ENCODE data around the gene AKIRIN1. TPM values are rescaled to one million over a fixed set of nuclear protein-coding genes. Genes with fewer than 3 reads are reported as not detected.
"Not testable (repeated sequence)": the region's sequence is repeated elsewhere in the genome, so short reads cannot be mapped to it uniquely, and the experiment has no call there.

AKIRIN1 gene
- total and polyA plus RNA-seq, 12 donors = 9.1 to 71.3 (median 40.7) TPM

DNA sequence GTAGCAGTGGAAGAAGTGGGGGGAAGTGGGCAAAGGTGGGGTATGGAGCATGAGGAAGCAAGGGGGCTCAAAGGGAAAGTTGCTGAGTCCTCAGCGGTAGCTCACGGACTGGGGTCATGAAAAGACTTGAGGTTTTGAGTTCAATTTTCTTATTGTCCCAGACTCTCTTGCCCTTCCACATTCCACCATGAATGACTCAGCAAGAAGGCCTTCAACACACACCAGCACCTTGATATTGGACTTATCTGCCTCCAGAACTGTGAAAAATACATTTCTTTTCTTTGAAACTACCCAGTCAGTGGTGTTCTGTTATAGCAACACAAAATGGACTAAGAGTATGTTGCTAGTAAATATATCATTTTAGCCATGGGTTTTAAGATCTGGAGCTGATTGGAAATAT is 32.1 kb upstream of the AKIRIN1 start:
- intact Hi-C loops (cut with DNase I) = no loop called here
- no peaks in the 10 kb centered on the region for H3K9me3 ChIP-seq (replicated peaks in 1 of 3)
- 81 to 95% (median 83%) methylated on average over 2 of the region's 2 CpGs for WGBS, 4 donors
- DNase-seq = no peak
- H3K27ac ChIP-seq = no peak overlapping the region
- no peaks in the 10 kb centered on the region for H3K27me3 ChIP-seq
- no peak overlapping the region for H3K4me3 ChIP-seq
- no peak for TF ChIP-seq POLR2A (IDR thresholded peaks at IDR 0.05)
- TF ChIP-seq, protein P1, sequence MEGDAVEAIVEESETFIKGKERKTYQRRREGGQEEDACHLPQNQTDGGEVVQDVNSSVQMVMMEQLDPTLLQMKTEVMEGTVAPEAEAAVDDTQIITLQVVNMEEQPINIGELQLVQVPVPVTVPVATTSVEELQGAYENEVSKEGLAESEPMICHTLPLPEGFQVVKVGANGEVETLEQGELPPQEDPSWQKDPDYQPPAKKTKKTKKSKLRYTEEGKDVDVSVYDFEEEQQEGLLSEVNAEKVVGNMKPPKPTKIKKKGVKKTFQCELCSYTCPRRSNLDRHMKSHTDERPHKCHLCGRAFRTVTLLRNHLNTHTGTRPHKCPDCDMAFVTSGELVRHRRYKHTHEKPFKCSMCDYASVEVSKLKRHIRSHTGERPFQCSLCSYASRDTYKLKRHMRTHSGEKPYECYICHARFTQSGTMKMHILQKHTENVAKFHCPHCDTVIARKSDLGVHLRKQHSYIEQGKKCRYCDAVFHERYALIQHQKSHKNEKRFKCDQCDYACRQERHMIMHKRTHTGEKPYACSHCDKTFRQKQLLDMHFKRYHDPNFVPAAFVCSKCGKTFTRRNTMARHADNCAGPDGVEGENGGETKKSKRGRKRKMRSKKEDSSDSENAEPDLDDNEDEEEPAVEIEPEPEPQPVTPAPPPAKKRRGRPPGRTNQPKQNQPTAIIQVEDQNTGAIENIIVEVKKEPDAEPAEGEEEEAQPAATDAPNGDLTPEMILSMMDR (IDR thresholded peaks at IDR 0.05) = no peak
- H3K36me3 ChIP-seq (replicated peaks in 1 of 2) = no peaks in the 10 kb centered on the region
- H3K4me1 ChIP-seq (replicated peaks in 1 of 2) = no peaks in the 10 kb centered on the region

DNA sequence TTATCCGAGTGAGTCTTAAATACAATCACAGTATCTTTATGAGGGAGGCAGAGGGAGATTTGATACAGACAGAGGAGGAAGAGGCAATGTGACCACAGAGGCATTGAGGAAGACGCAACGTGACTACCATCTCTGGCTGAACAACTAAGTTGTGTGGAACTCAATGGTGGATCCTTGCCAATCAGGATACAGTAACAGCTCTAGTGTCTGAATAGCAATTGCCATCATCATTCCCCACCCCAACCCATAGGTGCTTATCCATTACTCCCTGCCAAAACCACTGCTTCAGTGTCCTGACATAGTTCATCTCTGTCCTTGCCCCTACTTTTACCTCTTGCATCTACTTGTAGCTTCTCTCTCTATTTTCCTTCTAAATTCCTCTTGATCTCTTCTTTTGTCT is 29.0 kb upstream of the AKIRIN1 start:
- H3K27me3 ChIP-seq = no peaks in the 10 kb centered on the region
- 67 to 78% (median 74%) methylated on average over 3 of the region's 3 CpGs for WGBS, 4 donors
- no peak for TF ChIP-seq POLR2A (IDR thresholded peaks at IDR 0.05)
- TF ChIP-seq, protein P1 (IDR thresholded peaks at IDR 0.05) = no peak
- no peaks in the 10 kb centered on the region for H3K36me3 ChIP-seq (replicated peaks in 1 of 2)
- intact Hi-C loops (cut with DNase I) = no loop called here
- H3K27ac ChIP-seq = no peak overlapping the region
- no peaks in the 10 kb centered on the region for H3K4me1 ChIP-seq (replicated peaks in 1 of 2)
- H3K4me3 ChIP-seq = no peak overlapping the region
- no peak for DNase-seq
- no peaks in the 10 kb centered on the region for H3K9me3 ChIP-seq (replicated peaks in 1 of 3)

GRCh38 chr1:38962560-38962959 is 28.5 kb upstream of the AKIRIN1 start:
- Histone ChIP-seq H3K27me3 (no peaks in the 10 kb centered on the region), H3K36me3 (replicated peaks in 1 of 2) (no peaks in the 10 kb centered on the region), H3K9me3 (replicated peaks in 1 of 3) (no peaks in the 10 kb centered on the region), H3K4me3 (no peak overlapping the region), H3K4me1 (replicated peaks in 1 of 2) (no peaks in the 10 kb centered on the region), H3K27ac (no peak overlapping the region)
- intact Hi-C loops (cut with DNase I) = no loop called here
- 75 to 85% (median 78%) methylated on average over 7 of the region's 7 CpGs for WGBS, 4 donors
- DNase-seq = no peak
- TF ChIP-seq, protein P1 (IDR thresholded peaks at IDR 0.05) = no peak

DNA sequence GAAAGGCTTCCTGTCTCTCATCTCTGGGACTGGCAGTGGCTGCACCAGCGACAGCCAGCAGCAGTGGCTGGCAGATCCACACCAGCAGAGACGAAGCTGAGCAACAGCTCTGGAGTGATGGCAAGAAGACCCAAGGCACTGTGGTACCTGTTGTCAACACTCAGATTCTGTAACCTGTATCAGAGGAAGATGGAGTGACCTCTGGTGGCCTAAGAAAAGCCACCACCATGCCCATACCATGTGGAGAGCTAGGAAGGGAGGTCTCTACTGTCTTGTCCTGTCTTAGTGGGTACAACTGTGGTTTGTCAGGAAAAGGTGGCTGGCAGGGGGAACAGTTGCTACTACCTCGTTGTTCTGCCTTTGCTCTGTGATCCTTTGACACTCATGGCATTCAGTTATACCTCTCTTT is 26.9 kb upstream of the AKIRIN1 start:
- no peak for DNase-seq
- Histone ChIP-seq H3K4me1 (replicated peaks in 1 of 2) (no peaks in the 10 kb centered on the region), H3K27ac (no peak overlapping the region), H3K4me3 (no peak overlapping the region), H3K9me3 (replicated peaks in 1 of 3) (no peaks in the 10 kb centered on the region), H3K27me3 (no peaks in the 10 kb centered on the region), H3K36me3 (replicated peaks in 1 of 2) (no peaks in the 10 kb centered on the region)
- intact Hi-C loops (cut with DNase I) = no loop called here
- TF ChIP-seq, protein P1 (IDR thresholded peaks at IDR 0.05) = no peak
- no peak for TF ChIP-seq POLR2A (IDR thresholded peaks at IDR 0.05)
- WGBS, 4 donors = 64 to 79% (median 68%) methylated on average over 2 to 3 of the region's 3 CpGs

- H3K4me1 ChIP-seq (replicated peaks in 1 of 2); H3K4me3 ChIP-seq; intact Hi-C loops (cut with DNase I); H3K9me3 ChIP-seq (replicated peaks in 1 of 3); H3K36me3 ChIP-seq (replicated peaks in 1 of 2); DNase-seq; H3K27me3 ChIP-seq; H3K27ac ChIP-seq: not testable (repeated sequence)
- WGBS, 4 donors = 52 to 73% (median 64%) methylated on average over 5 to 6 of the region's 6 CpGs
Measured at GRCh38 chr1:38973145-38973544, 17.9 kb upstream of the AKIRIN1 start.
